SK-N-MC (cell line): ENCODE results near the gene GDF7.

Experiments used
- DNase-seq: peaks from one replicate; pipeline ENCODE4 v3.0.0-alpha.2; 2011; ENCODE audit warnings: low read depth, low spot score
- H3K27ac ChIP-seq: fragments of 200-600 bp; sonication (generic); 2 replicates; pipeline ENCODE4 v1.5.1; 2016; ENCODE audit warnings: mixed run types
- H3K36me3 ChIP-seq: fragments of 200-600 bp; sonication (generic); 2 replicates; pipeline ENCODE4 v1.6.1; 2017; ENCODE audit warnings: antibody characterized with exemption, low read length, mixed read lengths; ENCODE audit not compliant: insufficient read depth
- H3K4me3 ChIP-seq: fragments of 200-600 bp; sonication (generic); 2 replicates; pipeline ENCODE4 v1.5.1; 2016
- H3K9ac ChIP-seq: fragments of 200-600 bp; sonication (generic); 2 replicates; pipeline ENCODE4 v1.8.0; 2017; ENCODE audit warnings: mixed run types, mixed read lengths; ENCODE audit not compliant: insufficient read length
- H3K9me3 ChIP-seq: fragments of 200-600 bp; sonication (generic); 2 replicates; pipeline ENCODE4 v1.6.1; 2017; ENCODE audit warnings: low read depth, mild to moderate bottlenecking, antibody characterized with exemption, low read length, moderate library complexity, mixed read lengths
- EZH2 ChIP-seq: fragments of 200-600 bp; sonication (generic); IDR thresholded peaks from one replicate; pipeline ENCODE4 v1.6.1; 2017; ENCODE audit warnings: antibody characterized with exemption
- FOXP2 ChIP-seq: optimal IDR thresholded peaks from 2 replicates; pipeline ENCODE3; 2011; ENCODE audit warnings: mild to moderate bottlenecking, moderate library complexity; ENCODE audit not compliant: insufficient read depth; ENCODE audit errors: extremely low read length, control extremely low read depth
- POLR2AphosphoS5 ChIP-seq: IDR thresholded peaks from 2 replicates; pipeline ENCODE4 v1.6.1; 2012; ENCODE audit warnings: mild to moderate bottlenecking, low read depth, low read length, borderline replicate concordance

The GDF7 gene

GRCh38 chr2:20722592-20723240 is 55.8 kb downstream of the GDF7 start:
- Histone ChIP-seq H3K27ac (no peak overlapping the region), H3K36me3 (peaks cover 4% of the 10 kb centered on the region; the same call in 1 of the 2 replicates), H3K9ac (no peak overlapping the region), H3K9me3 (no peaks in the 10 kb centered on the region), H3K4me3 (no peak overlapping the region)
- no peak for TF ChIP-seq EZH2
- no peak for TF ChIP-seq FOXP2
- no peak for TF ChIP-seq POLR2AphosphoS5
- DNase-seq: no peak

DNA sequence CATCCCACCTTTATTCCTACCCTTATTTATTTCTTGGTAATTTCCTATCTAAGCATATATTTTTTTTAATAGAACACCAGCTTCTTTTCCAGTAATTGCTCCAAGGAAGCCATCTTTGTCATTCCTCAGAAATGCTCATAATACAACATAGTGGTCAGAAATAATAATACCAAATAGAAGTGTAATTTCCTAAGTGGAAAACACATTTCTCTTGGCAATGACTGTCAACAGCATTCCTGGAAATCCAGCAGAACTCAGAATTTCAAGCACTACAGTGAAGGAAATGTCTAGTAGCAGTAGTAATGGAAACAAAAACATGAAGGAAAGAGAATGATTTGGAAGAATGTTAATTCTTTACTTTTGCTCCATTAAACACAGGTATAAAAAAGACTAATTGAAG is 56.6 kb downstream of the GDF7 start:
- no peak for DNase-seq
- H3K4me3 ChIP-seq: no peak overlapping the region

GRCh38 chr2:20724500-20725053 is 57.6 kb downstream of the GDF7 start:
- Histone ChIP-seq H3K27ac (no peak overlapping the region), H3K36me3 (peaks cover 4% of the 10 kb centered on the region; the same call in 1 of the 2 replicates), H3K4me3 (no peak overlapping the region), H3K9me3 (no peaks in the 10 kb centered on the region), H3K9ac (no peak overlapping the region)
- no peak for TF ChIP-seq FOXP2
- no peak for TF ChIP-seq POLR2AphosphoS5
- no peak for TF ChIP-seq EZH2
- no peak for DNase-seq

More for the DNA sequence above, 56.6 kb downstream of the GDF7 start:
- TF ChIP-seq POLR2AphosphoS5 (no peak), FOXP2 (no peak), EZH2 (no peak)
- no peaks in the 10 kb centered on the region for H3K9me3 ChIP-seq
- H3K36me3 ChIP-seq: peaks cover 4% of the 10 kb centered on the region; the same call in 1 of the 2 replicates
- H3K9ac ChIP-seq: no peak overlapping the region
- H3K27ac ChIP-seq: no peak overlapping the region

DNA sequence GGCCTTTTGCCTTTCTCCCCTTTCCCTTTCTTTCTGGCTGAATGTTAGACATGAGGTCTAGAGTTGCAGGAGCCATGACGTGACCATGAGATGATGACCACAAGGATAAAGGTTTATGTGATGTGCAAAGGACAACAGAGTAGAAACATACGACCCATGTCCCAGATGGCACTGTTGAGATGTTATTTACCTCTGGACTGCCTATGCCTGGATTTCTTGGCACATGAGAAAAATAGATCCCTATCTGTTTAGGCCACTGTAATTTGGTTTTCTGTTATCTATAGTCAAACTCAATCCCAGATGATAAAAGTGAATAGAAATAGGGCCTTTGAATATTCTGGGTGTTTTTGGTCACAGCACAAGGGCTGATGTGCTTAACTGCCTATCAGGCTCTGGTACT is 58.8 kb downstream of the GDF7 start:
- peaks cover 4% of the 10 kb centered on the region; the same call in 1 of the 2 replicates for H3K36me3 ChIP-seq
- H3K9ac ChIP-seq: no peak overlapping the region
- no peaks in the 10 kb centered on the region for H3K9me3 ChIP-seq
- TF ChIP-seq FOXP2: no peak
- no peak for TF ChIP-seq EZH2
- no peak for TF ChIP-seq POLR2AphosphoS5
- no peak overlapping the region for H3K4me3 ChIP-seq
- no peak for DNase-seq
- no peak overlapping the region for H3K27ac ChIP-seq

- no peak overlapping the region for H3K4me3 ChIP-seq
- H3K36me3 ChIP-seq: peaks cover 4% of the 10 kb centered on the region; the same call in 1 of the 2 replicates
- TF ChIP-seq FOXP2: no peak
- TF ChIP-seq POLR2AphosphoS5: no peak
- TF ChIP-seq EZH2: no peak
- no peaks in the 10 kb centered on the region for H3K9me3 ChIP-seq
- DNase-seq: no peak
- H3K9ac ChIP-seq: no peak overlapping the region
- no peak overlapping the region for H3K27ac ChIP-seq
Observed at GRCh38 chr2:20726913-20727312, 60.0 kb downstream of the GDF7 start.

DNA sequence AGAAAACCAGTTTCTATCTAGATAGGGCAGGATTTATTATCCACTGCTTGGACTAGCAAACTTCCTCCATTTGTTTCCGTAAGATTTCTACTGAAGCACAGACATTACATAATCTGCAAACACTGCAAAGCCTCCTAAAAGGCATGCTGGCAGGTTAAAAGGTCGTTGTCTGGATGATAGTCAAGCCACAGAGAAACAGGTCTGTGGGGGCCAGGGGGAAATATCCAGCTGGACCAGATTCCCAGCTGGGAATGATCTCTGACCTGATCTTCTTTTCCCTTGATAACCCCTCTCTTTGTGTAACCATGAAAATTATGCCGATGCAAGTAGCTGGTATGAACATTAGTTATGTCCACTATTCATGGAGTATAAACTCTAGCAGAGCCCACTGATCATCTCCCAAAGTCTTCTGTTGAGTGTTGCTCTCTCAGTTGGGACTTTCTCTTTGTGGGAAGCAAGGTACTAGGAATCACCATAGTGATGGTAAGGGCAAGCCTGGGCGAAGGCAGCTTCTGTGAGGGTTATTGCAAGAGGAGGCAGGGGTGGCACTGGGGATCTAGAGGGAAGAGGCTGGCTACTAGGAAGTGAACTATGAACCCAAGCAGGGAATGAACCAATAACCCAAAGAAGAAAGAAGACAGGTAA is 61.3 kb downstream of the GDF7 start:
- H3K9ac ChIP-seq: no peak overlapping the region
- no peak overlapping the region for H3K27ac ChIP-seq
- H3K36me3 ChIP-seq: no peaks in the 10 kb centered on the region; the same call in 1 of the 2 replicates
- no peaks in the 10 kb centered on the region for H3K9me3 ChIP-seq
- DNase-seq: no peak
- no peak overlapping the region for H3K4me3 ChIP-seq
- TF ChIP-seq EZH2 (no peak), FOXP2 (no peak), POLR2AphosphoS5 (no peak)
